ENCODE results near the gene VAMP4. TPM values are rescaled to one million over a fixed set of nuclear protein-coding genes. Genes with fewer than 3 reads are reported as not detected.
A peak's percentile ranks its signal among the peaks of the same experiment; 100 is the strongest.
"Not testable (repeated sequence)": the region's sequence is repeated elsewhere in the genome, so short reads cannot be mapped to it uniquely, and the experiment has no call there.

The VAMP4 gene
- total RNA-seq, 1 donor from 2014 or later, result 10.7 TPM

- DNase-seq (ENCODE audit: low read depth), result no peak
These were observed 9.4 kb upstream of the VAMP4 start for GRCh38 chr1:171751221-171751620.

- no peak for DNase-seq (ENCODE audit: low read depth)
These were observed 6.8 kb upstream of the VAMP4 start for GRCh38 chr1:171748651-171749050.

GRCh38 chr1:171744986-171745385 is 3.1 kb upstream of the VAMP4 start:
- no peak for DNase-seq (ENCODE audit: low read depth)

DNA sequence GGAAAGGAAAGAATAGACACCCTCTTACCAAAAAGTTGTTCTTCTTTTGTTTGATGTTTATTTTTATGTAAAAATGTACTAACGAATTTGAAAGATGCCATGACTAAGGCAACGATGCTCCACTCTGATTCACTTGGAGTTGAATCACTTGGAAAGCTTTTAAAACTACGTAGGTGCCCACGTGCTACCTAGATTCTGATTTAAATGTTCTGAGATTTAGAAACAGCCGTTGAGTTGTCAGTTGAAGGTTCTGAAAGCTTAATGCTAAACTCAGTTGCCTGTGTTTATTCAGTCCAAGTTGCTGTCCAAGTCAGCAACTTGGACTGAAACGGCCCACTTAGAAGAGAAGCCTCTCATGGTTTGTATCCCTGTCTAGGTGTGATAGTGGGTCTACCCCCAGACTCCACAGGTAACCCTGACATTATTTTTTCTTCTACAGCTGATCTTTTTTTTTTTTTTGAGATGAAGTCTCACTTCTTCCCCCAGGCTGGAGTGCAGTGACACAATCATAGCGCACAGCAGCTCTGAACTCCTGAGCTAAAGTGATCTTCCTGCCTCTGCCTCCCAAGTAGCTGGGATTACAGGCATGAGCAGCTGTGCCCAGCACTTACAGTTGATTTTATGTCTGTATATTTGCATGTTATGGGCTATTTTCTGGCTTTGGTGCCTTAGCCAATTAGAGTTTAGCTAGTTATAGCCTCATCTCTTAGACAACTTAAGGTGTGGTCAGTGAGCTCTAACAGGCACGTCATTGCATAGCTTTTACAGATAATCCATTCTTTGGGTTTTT is 1.4 kb upstream of the VAMP4 start:
- peak; percentile 87 for DNase-seq (ENCODE audit: low read depth)

GRCh38 chr1:171742577-171742922 is 685 bp upstream of the VAMP4 start:
- no peak for DNase-seq (ENCODE audit: low read depth)

- DNase-seq (ENCODE audit: low read depth), result peak; percentile 29
These were observed 636 bp downstream of the VAMP4 start for GRCh38 chr1:171740987-171741871.

- DNase-seq (ENCODE audit: low read depth), result peak; percentile 37
These were observed 1.5 kb downstream of the VAMP4 start for GRCh38 chr1:171740356-171740863.

- peak; percentile 47 for DNase-seq (ENCODE audit: low read depth)
These were observed 2.2 kb downstream of the VAMP4 start for GRCh38 chr1:171739656-171740055.

DNA sequence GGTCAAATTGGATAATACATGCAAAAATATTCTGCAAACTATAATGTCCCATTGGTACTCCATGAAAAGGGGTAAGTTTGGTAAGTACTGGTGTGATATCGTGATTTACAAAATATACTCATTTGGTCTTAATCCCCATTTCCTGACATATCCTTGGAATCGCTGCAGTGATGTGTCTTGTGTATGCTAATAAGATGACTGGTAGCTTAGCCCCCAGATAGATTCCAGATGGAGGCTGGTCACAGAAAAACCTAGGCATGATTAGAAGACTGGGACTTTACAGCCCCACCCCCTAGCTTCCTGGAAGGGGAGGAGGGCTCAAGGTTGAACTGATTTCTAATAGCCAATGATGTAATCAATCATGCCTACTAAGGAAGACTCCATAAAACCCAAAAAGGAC is 3.0 kb downstream of the VAMP4 start:
- DNase-seq (ENCODE audit: low read depth), result no peak

DNA sequence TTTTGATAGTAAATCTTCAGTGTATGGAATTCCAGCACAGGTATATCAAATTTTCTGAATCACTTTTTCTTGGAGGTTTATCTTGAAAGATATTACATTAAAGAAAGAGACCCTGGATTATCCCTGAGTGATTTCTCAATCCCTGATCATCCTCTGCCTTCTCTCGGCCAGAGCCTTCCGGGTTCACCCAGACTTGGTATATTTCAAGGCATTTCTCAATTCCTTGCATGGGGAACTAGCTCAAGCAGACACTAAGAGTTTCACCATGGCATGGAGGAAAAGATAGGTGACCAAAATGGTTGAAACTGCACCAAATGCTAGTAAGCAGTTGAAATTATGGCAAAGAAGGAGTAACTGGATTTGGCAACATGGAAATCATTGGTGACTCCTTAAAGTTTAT is 5.7 kb downstream of the VAMP4 start:
- DNase-seq (ENCODE audit: low read depth), result no peak

- no peak for DNase-seq (ENCODE audit: low read depth)
These were observed 11.8 kb downstream of the VAMP4 start for GRCh38 chr1:171730052-171730451.

GRCh38 chr1:171727778-171728177 is 14.1 kb downstream of the VAMP4 start:
- no peak for DNase-seq (ENCODE audit: low read depth)

GRCh38 chr1:171723180-171723579 is 18.7 kb downstream of the VAMP4 start:
- DNase-seq (ENCODE audit: low read depth), result not testable (repeated sequence)

GRCh38 chr1:171718848-171719247 is 23.0 kb downstream of the VAMP4 start:
- no peak for DNase-seq (ENCODE audit: low read depth)

DNA sequence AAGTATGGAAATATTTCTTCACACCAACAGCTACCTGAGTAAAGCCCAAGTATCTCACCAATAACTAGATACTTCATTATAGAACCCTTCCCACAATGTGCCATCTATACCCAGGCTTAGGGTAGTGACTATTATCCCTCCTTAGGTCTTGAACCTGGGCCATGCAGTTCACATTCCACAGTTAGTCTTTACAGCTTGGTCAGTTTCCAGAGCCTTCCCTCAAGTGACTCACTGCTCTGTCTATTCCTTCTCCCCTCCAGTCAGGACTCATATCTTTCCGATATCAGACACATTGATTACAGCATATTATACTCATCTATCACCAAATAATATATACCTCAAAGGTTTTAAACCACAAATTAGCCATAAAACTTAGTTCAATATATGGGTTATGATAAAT is 23.6 kb downstream of the VAMP4 start:
- DNase-seq (ENCODE audit: low read depth), result no peak

GRCh38 chr1:171717062-171717718 is 24.7 kb downstream of the VAMP4 start:
- DNase-seq (ENCODE audit: low read depth), result no peak

DNA sequence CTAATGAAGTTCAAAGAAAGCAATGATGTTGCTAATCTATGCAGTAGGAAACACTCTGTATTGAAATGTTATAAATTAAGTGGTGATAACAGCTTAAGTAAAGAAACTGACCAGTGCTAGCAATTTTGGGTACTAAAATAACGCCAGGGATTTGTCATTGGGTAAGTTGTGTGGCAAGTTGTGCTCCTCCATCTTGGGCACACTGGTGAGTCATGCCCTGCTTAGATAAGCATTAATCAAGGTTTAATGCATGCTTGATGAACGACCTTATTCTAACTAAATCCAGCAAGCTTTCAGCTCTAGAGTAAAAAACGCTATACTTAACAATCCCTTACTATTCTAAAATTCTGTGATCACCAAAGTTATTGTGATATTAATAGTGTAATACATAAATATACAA is 25.2 kb downstream of the VAMP4 start:
- peak; percentile 57 for DNase-seq (ENCODE audit: low read depth)

DNA sequence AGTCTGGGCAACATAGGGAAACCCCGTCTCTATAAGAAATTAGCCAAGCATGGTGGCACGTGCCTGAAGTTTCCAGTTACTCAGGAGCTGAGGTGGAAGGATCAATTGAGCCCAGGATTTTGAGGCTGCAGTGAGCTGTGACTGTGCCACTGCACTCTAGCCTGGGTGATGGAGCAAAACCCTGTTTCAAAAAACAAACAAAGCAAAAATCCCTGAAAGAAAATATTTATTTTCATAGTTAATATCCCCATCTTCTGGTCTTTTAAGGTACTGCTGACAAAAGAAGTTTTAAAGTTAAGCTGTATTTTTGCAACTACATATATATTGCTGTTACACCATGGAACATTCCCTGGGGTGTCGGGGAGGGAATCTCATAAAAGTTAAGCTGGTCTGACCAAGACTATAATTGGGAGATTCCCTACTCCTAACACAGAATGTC is 26.0 kb downstream of the VAMP4 start:
- DNase-seq (ENCODE audit: low read depth), result peak; percentile 76

DNA sequence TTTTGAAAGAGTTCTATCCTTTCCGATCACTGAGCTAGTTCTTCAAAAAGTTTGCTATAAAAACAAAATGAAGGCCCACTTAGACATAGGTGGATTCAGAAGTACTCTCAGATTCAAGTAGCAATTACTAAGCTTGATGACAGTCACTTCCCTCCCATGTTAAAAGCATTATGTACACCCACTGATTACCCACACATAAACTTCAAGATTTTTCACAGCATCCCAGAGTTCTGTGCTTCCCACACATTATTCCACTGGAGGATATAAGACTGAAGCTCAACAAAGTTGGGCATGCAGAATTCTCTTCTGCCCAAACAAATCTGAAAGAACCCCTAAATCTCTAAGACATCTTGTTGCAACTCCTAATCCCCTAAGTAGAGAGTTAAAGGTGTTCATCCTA is 29.5 kb downstream of the VAMP4 start:
- DNase-seq (ENCODE audit: low read depth), result no peak

- DNase-seq (ENCODE audit: low read depth), result no peak
These were observed 30.2 kb downstream of the VAMP4 start for GRCh38 chr1:171711643-171712042.

DNA sequence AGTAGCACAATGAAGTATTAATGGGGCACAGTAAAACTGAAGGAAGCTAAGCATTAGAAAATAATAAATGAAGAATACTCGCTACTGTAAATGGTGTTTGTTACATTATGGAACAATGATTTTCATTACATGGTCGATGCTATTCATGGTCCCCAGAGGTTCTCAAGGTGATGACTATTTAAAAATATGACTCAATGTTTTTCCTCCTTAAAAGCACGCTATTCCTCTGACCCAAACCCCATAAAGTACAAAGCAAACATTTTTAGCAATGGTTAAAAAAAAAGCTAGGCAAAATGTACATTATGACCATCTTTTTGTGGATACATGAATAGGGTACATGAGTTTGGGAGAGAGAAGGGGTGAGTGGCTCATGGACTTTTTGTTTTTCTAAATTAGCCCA is 34.3 kb downstream of the VAMP4 start:
- no peak for DNase-seq (ENCODE audit: low read depth)

DNA sequence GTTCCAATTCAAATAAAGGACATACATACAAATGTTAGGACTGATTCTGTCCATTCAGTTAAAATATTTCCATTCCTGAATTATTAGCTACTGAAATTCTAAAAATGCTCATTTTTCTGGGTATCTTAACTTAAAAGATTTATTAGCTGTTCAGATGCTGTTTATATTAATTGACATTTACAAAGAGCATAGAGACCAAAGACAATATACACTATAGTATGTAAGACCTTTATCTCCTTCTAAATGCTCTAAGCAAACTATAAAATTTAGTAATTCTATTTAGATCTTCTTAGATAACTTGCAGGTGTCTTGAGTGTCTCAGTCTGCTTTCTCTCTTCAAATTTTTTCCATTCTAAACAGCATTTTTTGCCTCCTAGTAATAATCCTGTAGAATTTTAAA is 39.3 kb downstream of the VAMP4 start:
- no peak for DNase-seq (ENCODE audit: low read depth)

Measured in renal cortical epithelial cell (primary cell).